Muscle layer of duodenum (tissue), 2 donors: Measurements from ENCODE around the gene RBM17.
A peak's percentile ranks its signal among the peaks of the same experiment; 100 is the strongest.
"Not testable (repeated sequence)": the region's sequence is repeated elsewhere in the genome, so short reads cannot be mapped to it uniquely, and the experiment has no call there.

Source experiments
- H3K27ac ChIP-seq: one replicate; pipeline ENCODE4 v1.7.0; 2013; ENCODE audit warnings: mild to moderate bottlenecking, low read length
- H3K27me3 ChIP-seq: one replicate; pipeline ENCODE4 v1.7.0; 2013; ENCODE audit warnings: low read depth, mild to moderate bottlenecking, control low read depth, low read length
- H3K36me3 ChIP-seq, 2 donors: one replicate each; pipeline ENCODE4 v1.7.0; 2013; ENCODE audit warnings: low read length in 2 of 2, control low read depth in 1 of 2, mild to moderate bottlenecking in 1 of 2; ENCODE audit not compliant: insufficient read depth in 2 of 2, control insufficient read depth in 1 of 2
- H3K4me1 ChIP-seq, 2 donors: one replicate each; pipeline ENCODE4 v1.7.0; 2013; ENCODE audit warnings: low read length in 2 of 2, mild to moderate bottlenecking in 2 of 2, control low read depth in 1 of 2, moderate library complexity in 1 of 2; ENCODE audit not compliant: insufficient read depth in 2 of 2, control insufficient read depth in 1 of 2
- H3K4me3 ChIP-seq, 2 donors: one replicate each; pipeline ENCODE4 v1.7.0; 2013; ENCODE audit warnings: low read length in 2 of 2, low read depth in 1 of 2, mild to moderate bottlenecking in 1 of 2
- H3K9me3 ChIP-seq, 2 donors: one replicate each; pipeline ENCODE4 v1.7.0; 2013; ENCODE audit warnings: low read length in 2 of 2, control low read depth in 1 of 2, mild to moderate bottlenecking in 1 of 2; ENCODE audit not compliant: control insufficient read depth in 1 of 2
- donor health status: healthy.

RBM17 gene

DNA sequence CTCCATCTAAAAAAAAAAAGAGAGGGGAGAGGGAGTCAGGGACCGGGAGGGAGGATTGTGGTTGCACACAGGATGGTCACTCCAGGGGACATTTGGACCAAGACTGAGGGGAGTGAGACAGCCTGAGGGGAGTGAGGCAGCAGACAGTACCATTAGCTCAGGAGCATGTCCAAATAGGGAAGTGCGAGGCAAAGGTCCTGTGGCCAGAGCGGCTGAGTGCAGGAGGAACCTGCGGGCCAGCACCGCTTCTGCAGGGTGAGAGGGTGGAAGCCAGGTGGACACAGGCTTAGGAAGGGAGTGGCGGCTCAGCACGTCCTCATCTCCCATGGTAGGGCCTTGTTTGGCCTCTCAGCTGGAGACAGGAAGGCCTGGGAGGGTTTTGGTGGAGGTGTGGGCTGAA, 65.0 kb downstream of the RBM17 start:
- Histone ChIP-seq H3K36me3 (no peaks in the 10 kb centered on the region), H3K27ac (no peak overlapping the region), H3K9me3 (no peaks in the 10 kb centered on the region), H3K4me1 (peaks cover 0 to 3% of the 10 kb centered on the region in 2 donors), H3K4me3 (no peak overlapping the region), H3K27me3 (no peaks in the 10 kb centered on the region)

DNA sequence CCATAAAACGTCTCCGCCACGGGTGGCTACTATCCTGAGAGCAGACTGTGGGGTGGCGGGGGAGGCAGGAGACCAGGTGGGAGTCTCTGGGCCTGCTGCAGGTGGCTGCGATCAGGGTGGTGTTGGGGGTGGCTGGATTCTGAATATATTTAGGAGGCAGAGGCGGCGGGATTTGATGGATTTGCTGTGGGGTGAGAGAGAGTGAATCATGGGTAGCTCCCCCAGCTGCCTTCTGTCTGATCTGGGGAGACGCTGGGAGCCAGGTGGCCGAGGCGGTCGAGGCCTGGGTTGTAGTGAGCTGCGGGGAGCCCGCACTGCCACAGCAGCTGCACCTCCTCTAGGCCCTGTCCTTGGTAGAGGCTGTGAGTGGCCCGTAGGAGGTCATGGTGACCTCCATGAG, 65.7 kb downstream of the RBM17 start:
- Histone ChIP-seq H3K4me3 (no peak overlapping the region), H3K36me3 (no peaks in the 10 kb centered on the region), H3K9me3 (no peaks in the 10 kb centered on the region), H3K4me1 (peaks cover 0 to 3% of the 10 kb centered on the region in 2 donors), H3K27me3 (no peaks in the 10 kb centered on the region), H3K27ac (no peak overlapping the region)

DNA sequence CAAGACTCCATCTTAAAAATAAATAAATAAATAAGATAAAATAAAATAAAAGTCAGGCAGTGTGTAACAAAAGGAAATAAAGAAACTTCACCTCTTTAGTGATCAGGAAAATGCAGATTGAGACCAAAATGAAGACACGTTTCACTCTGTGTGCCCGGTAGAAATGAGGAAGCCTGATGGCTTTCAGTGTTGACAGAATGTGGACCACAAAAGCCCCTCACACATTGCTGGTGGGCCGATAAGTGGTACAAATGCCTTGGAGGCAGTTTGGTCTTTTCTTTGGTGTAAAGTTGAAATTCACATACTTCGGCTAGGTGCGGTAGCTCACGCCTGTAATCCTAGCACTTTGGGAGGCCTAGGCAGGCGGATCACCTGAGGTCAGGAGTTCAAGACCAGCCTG, 69.4 kb downstream of the RBM17 start:
- Histone ChIP-seq H3K4me3 (no peak overlapping the region), H3K9me3 (no peaks in the 10 kb centered on the region), H3K27ac (no peak overlapping the region), H3K27me3 (no peaks in the 10 kb centered on the region), H3K4me1 (peaks cover 0 to 7% of the 10 kb centered on the region in 2 donors), H3K36me3 (no peaks in the 10 kb centered on the region)

DNA sequence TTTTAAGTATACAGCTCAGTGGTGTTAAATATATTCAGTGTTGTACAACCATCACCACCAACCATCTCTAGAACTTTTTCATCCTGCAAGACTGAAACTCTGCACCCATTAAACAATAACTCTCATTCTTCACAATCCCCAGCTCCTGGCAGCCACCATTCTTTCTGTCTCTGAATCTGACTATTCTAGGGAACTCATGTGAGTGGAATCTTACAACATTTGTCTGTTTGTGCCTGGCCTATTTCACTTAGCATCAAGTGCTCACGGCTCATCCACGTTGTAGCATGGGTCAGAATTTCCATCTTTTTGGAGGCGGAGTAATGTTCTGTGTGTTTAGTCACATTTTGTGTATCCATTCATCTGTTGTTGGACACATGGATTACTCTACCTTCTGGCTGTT, 73.1 kb downstream of the RBM17 start:
- H3K27ac ChIP-seq = no peak overlapping the region
- H3K36me3 ChIP-seq = peaks cover 0 to 4% of the 10 kb centered on the region in 2 donors
- peaks cover 0 to 25% of the 10 kb centered on the region in 2 donors for H3K4me1 ChIP-seq
- no peaks in the 10 kb centered on the region for H3K27me3 ChIP-seq
- H3K9me3 ChIP-seq = no peaks in the 10 kb centered on the region
- H3K4me3 ChIP-seq = no peak overlapping the region

DNA sequence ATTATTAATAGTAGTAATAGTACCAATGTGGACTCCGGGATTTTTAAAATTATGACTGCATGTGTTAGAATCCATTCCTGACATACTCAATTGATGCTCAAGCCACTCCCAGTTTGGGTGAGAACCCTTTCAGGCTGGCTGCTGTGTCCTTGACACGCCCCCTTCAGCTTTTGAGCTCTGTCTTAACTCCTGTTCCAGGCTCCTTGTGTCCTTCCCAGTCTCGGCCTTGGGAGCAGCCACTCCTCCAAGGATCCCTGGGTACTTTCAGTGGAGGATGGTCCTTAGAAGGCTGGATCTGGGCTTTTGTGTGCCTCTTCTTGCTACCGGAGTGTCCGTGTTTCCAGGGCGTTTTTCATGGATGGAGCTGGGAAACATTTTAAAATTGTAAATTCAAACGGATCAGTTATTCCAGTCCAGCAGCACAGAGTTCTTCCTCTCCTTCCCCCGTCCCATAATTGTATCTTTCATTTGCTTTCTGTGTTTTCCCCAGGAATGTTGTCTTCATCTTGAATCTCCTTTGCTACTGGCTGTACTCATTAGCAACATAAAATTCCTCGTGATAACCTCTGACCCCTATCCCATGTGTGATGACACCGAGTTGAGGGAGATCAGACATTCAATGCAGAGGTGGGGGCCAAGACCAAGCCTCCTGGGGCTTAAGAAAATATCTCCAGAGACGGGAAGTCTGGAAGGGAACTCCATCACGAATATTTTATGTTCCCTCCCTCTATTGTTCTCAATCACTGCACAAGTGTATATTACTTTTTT, 73.9 kb downstream of the RBM17 start:
- Histone ChIP-seq H3K36me3 (peaks cover 0 to 7% of the 10 kb centered on the region in 2 donors), H3K27ac (peak overlapping the region; percentile 57), H3K4me3 (peak overlapping the region; percentile 37 to 85), H3K4me1 (peaks cover 0 to 25% of the 10 kb centered on the region in 2 donors), H3K9me3 (no peaks in the 10 kb centered on the region), H3K27me3 (no peaks in the 10 kb centered on the region)

DNA sequence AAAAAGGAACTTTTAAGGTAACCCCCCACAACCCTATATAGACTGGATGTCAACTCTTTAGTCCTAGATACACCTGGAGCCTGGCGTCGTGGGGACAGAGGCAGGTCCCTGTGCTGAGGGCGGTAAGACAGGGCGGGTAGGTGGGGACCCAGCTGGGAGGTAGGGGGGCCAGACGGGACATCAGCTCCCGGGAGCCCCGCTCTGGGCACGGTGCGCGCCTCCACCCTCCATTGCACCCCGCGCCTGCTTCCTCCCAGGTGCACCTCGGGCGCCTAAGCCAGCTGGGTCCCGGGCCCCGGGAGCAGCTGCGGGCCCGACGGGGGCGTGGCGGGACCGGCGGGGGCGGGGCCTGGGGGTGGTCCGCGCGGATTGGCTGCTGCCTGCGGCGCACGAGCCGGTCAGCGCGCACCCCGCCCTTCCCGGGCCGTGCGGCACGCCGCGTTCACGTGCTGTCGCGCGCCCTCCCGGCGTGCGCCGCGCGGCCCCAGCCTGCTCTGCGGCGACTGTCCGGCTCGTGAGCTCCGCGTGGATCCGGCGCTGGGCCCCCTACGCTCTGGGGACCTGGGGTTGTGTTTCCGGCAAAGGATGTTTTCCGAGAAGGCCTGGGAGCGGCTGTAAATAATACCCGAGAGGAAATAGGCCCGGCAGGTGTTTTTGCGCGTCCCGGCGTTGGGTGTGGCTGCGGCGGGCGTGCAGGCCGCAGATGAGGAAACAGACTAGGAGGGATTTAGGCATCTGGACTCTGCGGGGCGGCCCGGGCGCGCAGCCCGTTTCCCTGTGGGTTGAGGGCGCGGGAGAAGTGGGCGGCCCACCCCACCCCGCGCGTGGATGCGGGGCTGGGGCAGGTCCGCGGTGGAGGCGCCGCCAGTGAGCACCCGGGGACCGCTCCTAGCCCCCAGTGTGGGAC, 74.8 kb downstream of the RBM17 start:
- Histone ChIP-seq H3K36me3 (peaks cover 0 to 7% of the 10 kb centered on the region in 2 donors), H3K4me1 (peaks cover 0 to 25% of the 10 kb centered on the region in 2 donors), H3K9me3 (no peaks in the 10 kb centered on the region), H3K27ac (peak overlapping the region; percentile 86), H3K4me3 (peak overlapping the region; percentile 75 to 85), H3K27me3 (no peaks in the 10 kb centered on the region)

DNA sequence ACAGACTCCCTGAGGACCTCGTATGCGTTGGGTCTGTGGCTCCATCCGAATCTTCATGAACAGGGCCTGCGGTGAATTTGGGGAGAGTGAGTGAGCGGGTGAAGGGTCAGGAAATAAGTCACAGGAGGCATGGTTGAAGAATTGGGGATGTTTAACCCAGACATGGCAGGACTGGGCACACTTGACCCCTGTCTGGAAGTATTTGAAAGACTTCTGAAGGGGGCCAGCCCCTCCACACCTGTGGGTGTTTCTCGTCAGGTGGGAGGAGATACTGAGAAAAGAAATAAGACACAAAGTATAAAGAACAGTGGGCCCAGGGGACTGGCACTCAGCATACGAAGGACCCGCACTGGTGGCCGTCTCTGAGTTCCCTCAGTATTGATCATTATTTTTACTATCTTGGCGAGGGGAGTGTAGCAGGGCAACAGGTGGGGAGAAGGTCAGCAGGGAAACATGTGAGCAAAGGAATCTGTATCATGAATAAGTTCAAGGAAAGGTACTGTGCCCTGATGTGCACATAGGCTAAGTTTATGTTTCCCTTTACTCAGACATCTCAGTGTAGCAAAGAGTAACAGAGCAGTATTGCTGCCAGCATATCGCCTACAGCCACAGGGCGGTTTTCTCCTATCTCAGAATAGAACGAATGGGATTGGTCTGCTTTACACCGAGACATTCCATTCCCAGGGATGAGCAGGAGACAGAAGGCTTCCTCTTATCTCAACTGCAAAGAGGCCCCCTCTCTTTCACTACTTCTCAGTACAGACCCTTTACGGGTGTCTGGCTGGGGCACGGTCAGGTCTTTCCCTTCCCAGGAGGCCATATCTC, 75.6 kb downstream of the RBM17 start:
- peaks cover under 1 to 26% of the 10 kb centered on the region in 2 donors for H3K4me1 ChIP-seq
- peak overlapping the region; percentile 75 to 85 for H3K4me3 ChIP-seq
- H3K27ac ChIP-seq = peak overlapping the region; percentile 86
- H3K9me3 ChIP-seq = no peaks in the 10 kb centered on the region
- peaks cover 0 to 7% of the 10 kb centered on the region in 2 donors for H3K36me3 ChIP-seq
- H3K27me3 ChIP-seq = no peaks in the 10 kb centered on the region

DNA sequence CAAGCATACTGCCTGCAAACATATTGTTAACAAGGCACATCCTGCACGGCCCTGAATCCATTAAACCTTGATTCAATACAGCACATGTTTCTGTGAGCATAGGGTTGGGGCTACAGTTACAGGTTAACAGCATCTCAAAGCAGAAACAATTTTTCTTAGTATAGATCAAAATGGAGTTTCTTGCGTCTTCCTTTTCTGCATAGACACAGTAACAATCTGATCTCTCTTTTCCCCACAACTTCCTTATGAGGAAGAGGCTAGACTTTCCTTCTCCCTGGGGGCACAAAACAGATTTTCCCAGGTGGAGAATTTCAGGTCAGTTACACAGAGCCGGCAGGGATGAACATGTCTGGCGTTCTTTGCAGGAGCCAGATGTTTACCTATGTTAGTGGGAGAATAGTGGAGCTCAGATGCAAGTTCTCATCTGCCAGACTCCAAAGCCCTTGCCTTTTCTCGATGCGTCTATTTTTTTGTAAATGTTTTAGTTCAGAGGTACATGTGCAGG, 76.4 kb downstream of the RBM17 start:
- H3K27ac ChIP-seq = no peak overlapping the region
- H3K4me3 ChIP-seq = peak overlapping the region in 1 of 2 donors; percentile 85
- H3K27me3 ChIP-seq = no peaks in the 10 kb centered on the region
- H3K36me3 ChIP-seq = peaks cover 0 to 7% of the 10 kb centered on the region in 2 donors
- H3K9me3 ChIP-seq = no peaks in the 10 kb centered on the region
- peaks cover 6 to 30% of the 10 kb centered on the region in 2 donors for H3K4me1 ChIP-seq

DNA sequence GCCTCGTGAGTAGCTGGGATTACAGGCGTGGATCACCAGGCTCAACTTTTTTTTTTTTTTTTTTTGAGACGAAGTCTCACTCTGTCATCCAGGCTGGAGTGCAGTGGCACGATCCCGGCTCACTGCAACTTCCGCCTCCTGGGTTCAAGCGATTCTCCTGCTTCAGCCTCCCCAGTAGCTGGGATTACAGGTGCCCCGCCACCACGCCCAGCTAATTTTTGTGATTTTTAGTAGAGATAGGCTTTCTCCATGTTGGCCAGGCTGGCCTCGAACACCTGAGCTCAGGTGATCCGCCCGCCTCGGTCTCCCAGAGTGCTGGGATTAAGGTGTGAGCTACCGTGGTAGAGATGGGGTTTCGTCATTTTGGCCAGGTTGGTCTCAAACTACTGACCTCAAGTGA, 77.1 kb downstream of the RBM17 start:
- not testable (repeated sequence) for H3K27ac ChIP-seq, H3K4me3 ChIP-seq, H3K27me3 ChIP-seq, H3K9me3 ChIP-seq, H3K36me3 ChIP-seq
- peaks cover 6 to 30% of the 10 kb centered on the region in 2 donors for H3K4me1 ChIP-seq
